NCI-H510A (cell line): ENCODE measurements around the gene PTPRE.

Experiments used
- DNase-seq: peaks from one replicate; lab custom pipeline; 2025; lab: John Stamatoyannopoulos, UW

The PTPRE gene

GRCh38 chr10:127883516-127883915 is 23.4 kb upstream of the PTPRE start:
- no peak for DNase-seq

- DNase-seq = no peak
Measured at GRCh38 chr10:127884501-127884900, 22.4 kb upstream of the PTPRE start.

- DNase-seq = no peak
Measured at GRCh38 chr10:127886371-127887051, 20.4 kb upstream of the PTPRE start.

GRCh38 chr10:127887541-127888415 is 19.1 kb upstream of the PTPRE start:
- no peak for DNase-seq

- no peak for DNase-seq
Measured at GRCh38 chr10:127888521-127889312, 18.2 kb upstream of the PTPRE start.

GRCh38 chr10:127889605-127890195 is 17.2 kb upstream of the PTPRE start:
- DNase-seq = no peak

GRCh38 chr10:127890216-127890615 is 16.7 kb upstream of the PTPRE start:
- DNase-seq = no peak

- DNase-seq = no peak
Measured at GRCh38 chr10:127890832-127891334, 16.0 kb upstream of the PTPRE start.

- no peak for DNase-seq
Measured at GRCh38 chr10:127892743-127893142, 14.2 kb upstream of the PTPRE start, which contains the start of gene CLRN3. TSS of gene CLRN3 (minus strand) at chr10:127892941. CDS start at chr10:127892784, 157 bp downstream.

GRCh38 chr10:127894146-127894545 is 12.8 kb upstream of the PTPRE start:
- no peak for DNase-seq

GRCh38 chr10:127896590-127896989 is 10.3 kb upstream of the PTPRE start:
- DNase-seq = no peak

GRCh38 chr10:127897177-127897576 is 9.7 kb upstream of the PTPRE start:
- DNase-seq = no peak

GRCh38 chr10:127899766-127900387 is 7.0 kb upstream of the PTPRE start:
- no peak for DNase-seq

GRCh38 chr10:127903789-127904188 is 3.1 kb upstream of the PTPRE start:
- no peak for DNase-seq

- no peak for DNase-seq
Measured at GRCh38 chr10:127904311-127905000, 2.4 kb upstream of the PTPRE start.

- no peak for DNase-seq
Measured at GRCh38 chr10:127905001-127905847, 1.7 kb upstream of the PTPRE start.

GRCh38 chr10:127905848-127906261 is 1.0 kb upstream of the PTPRE start:
- no peak for DNase-seq

- no peak for DNase-seq
Measured at GRCh38 chr10:127907411-127908105, 655 bp downstream of the PTPRE start.
